ENCODE results near the gene DNAH14.

GRCh38 chr1:225361176-225361575 is 431.7 kb downstream of the DNAH14 start:
- TF ChIP-seq CTCF (IDR thresholded peaks at IDR 0.05) (no peak), POLR2AphosphoS5 (IDR thresholded peaks at IDR 0.05) (no peak)
